ENCODE data around the gene HPCA. TPM values are rescaled to one million over a fixed set of nuclear protein-coding genes. Genes with fewer than 3 reads are reported as not detected.

HPCA gene
- total RNA-seq, 2 experiments from 2014 or later = not detected

DNA sequence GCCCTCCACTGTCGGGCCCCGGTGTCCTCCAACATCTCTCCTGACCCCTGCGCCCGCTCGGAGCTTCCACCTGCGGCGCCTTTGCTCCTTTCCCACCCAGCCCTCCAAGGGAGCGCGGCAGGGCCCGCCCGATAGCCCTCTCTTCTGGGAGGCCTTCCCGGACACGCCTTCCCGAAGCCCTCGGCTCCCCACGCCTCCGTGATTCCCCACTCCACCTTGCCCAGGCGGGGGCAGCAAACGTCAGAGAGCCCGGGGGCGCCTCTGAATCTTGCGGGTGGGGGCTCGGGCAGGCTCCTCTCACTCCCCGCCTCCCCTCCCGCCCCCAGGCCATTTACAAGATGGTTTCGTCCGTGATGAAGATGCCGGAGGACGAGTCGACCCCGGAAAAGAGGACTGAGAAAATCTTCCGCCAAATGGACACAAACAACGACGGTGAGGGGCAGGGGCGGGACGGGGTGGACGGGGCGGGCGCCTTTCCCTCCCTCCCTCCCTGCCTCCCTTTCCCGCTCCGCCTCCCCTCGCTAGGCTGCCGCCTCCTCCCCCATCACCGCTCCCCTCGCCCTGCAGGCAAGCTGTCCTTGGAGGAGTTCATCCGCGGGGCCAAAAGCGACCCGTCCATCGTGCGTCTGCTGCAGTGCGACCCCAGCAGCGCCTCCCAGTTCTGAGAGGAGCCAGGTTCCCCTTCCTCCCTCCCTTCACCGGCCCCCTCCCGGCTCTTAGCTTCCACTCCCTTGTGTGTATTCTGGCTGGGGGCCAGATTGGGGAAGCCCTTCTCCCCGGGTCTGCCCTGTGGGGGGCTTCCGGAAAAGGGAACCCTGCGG is 7.1 kb downstream of the HPCA start:
- peak; percentile 34 for ATAC-seq (ENCODE audit: poor library complexity)
- H3K4me3 Mint-ChIP-seq = peak overlapping the region; percentile 48
- intact Hi-C loops (cut with DNase I, micrococcal nuclease) = no loop called here

GRCh38 chr1:32894019-32894600 is 7.8 kb downstream of the HPCA start:
- ChIA-PET POLR2A (no interaction called here), CTCF (no interaction called here)
- Histone ChIP-seq H3K27ac (ENCODE audit: low read depth in 1 of 2, low read length in 2 of 2) (no peak overlapping the region), H3K36me3 (ENCODE audit: insufficient read depth, low read length) (no peaks in the 10 kb centered on the region), H3K9me3 (ENCODE audit: control insufficient read depth in 1 of 2, insufficient read depth in 1 of 2, low read length in 2 of 2) (peaks cover 0 to 11% of the 10 kb centered on the region in 2 experiments), H3K27me3 (ENCODE audit: control insufficient read depth in 1 of 2, insufficient read depth in 2 of 2, low read length in 2 of 2) (peaks cover 47 to 77% of the 10 kb centered on the region in 2 experiments), H3K4me1 (ENCODE audit: insufficient read depth, low read length) (peaks cover 15% of the 10 kb centered on the region), H3K4me3 (ENCODE audit: low read length) (no peak overlapping the region)
- peak overlapping the region; percentile 48 for H3K4me3 Mint-ChIP-seq
- peaks cover 92% of the 10 kb centered on the region for H3K27me3 Mint-ChIP-seq
- TF ChIP-seq, protein P1, sequence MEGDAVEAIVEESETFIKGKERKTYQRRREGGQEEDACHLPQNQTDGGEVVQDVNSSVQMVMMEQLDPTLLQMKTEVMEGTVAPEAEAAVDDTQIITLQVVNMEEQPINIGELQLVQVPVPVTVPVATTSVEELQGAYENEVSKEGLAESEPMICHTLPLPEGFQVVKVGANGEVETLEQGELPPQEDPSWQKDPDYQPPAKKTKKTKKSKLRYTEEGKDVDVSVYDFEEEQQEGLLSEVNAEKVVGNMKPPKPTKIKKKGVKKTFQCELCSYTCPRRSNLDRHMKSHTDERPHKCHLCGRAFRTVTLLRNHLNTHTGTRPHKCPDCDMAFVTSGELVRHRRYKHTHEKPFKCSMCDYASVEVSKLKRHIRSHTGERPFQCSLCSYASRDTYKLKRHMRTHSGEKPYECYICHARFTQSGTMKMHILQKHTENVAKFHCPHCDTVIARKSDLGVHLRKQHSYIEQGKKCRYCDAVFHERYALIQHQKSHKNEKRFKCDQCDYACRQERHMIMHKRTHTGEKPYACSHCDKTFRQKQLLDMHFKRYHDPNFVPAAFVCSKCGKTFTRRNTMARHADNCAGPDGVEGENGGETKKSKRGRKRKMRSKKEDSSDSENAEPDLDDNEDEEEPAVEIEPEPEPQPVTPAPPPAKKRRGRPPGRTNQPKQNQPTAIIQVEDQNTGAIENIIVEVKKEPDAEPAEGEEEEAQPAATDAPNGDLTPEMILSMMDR (IDR thresholded peaks at IDR 0.05) = no peak
- DNase-seq (no peak), ATAC-seq (ENCODE audit: poor library complexity) (no peak)
- intact Hi-C loops (cut with DNase I, micrococcal nuclease) = no loop called here
- no peaks in the 10 kb centered on the region for H3K9me3 Mint-ChIP-seq
- H3K27ac Mint-ChIP-seq = no peak overlapping the region
- no peaks in the 10 kb centered on the region for H3K36me3 Mint-ChIP-seq (ENCODE audit: low read depth)
- peaks cover 17% of the 10 kb centered on the region for H3K4me1 Mint-ChIP-seq (ENCODE audit: low read depth)

More for the DNA sequence above, 7.1 kb downstream of the HPCA start:
- Mint-ChIP-seq H3K4me1 (ENCODE audit: low read depth) (peaks cover 17% of the 10 kb centered on the region), H3K27ac (no peak overlapping the region), H3K9me3 (no peaks in the 10 kb centered on the region), H3K36me3 (ENCODE audit: low read depth) (no peaks in the 10 kb centered on the region), H3K27me3 (peaks cover 92% of the 10 kb centered on the region)
- Histone ChIP-seq H3K27ac (ENCODE audit: low read depth in 1 of 2, low read length in 2 of 2) (no peak overlapping the region), H3K4me3 (ENCODE audit: low read length) (peak overlapping the region; percentile 45), H3K9me3 (ENCODE audit: control insufficient read depth in 1 of 2, insufficient read depth in 1 of 2, low read length in 2 of 2) (peaks cover 0 to 16% of the 10 kb centered on the region in 2 experiments), H3K36me3 (ENCODE audit: insufficient read depth, low read length) (no peaks in the 10 kb centered on the region), H3K27me3 (ENCODE audit: control insufficient read depth in 1 of 2, insufficient read depth in 2 of 2, low read length in 2 of 2) (peaks cover 45 to 77% of the 10 kb centered on the region in 2 experiments), H3K4me1 (ENCODE audit: insufficient read depth, low read length) (peaks cover 15% of the 10 kb centered on the region)
- peak in 3 of 14 experiments; percentile 20 to 50 (median 38) for DNase-seq
- TF ChIP-seq, protein P1 (IDR thresholded peaks at IDR 0.05) = no peak
- CTCF ChIA-PET = no interaction called here
- POLR2A ChIA-PET = no interaction called here

- no peak overlapping the region for H3K4me3 ChIP-seq (ENCODE audit: low read length)
- H3K9me3 ChIP-seq (ENCODE audit: control insufficient read depth in 1 of 2, insufficient read depth in 1 of 2, low read length in 2 of 2) = peaks cover 0 to 11% of the 10 kb centered on the region in 2 experiments
- DNase-seq = no peak
- POLR2A ChIA-PET = no interaction called here
- CTCF ChIA-PET = no interaction called here
- Mint-ChIP-seq H3K4me3 (no peak overlapping the region), H3K4me1 (ENCODE audit: low read depth) (peaks cover 17% of the 10 kb centered on the region), H3K9me3 (no peaks in the 10 kb centered on the region), H3K36me3 (ENCODE audit: low read depth) (no peaks in the 10 kb centered on the region), H3K27me3 (peaks cover 91% of the 10 kb centered on the region), H3K27ac (no peak overlapping the region)
- peaks cover 46 to 77% of the 10 kb centered on the region in 2 experiments for H3K27me3 ChIP-seq (ENCODE audit: control insufficient read depth in 1 of 2, insufficient read depth in 2 of 2, low read length in 2 of 2)
- no peak overlapping the region for H3K27ac ChIP-seq (ENCODE audit: low read depth in 1 of 2, low read length in 2 of 2)
- no peaks in the 10 kb centered on the region for H3K36me3 ChIP-seq (ENCODE audit: insufficient read depth, low read length)
- intact Hi-C loops (cut with DNase I, micrococcal nuclease) = no loop called here
- peaks cover 15% of the 10 kb centered on the region for H3K4me1 ChIP-seq (ENCODE audit: insufficient read depth, low read length)
- TF ChIP-seq, protein P1 (IDR thresholded peaks at IDR 0.05) = no peak
- no peak for ATAC-seq (ENCODE audit: poor library complexity)
These were observed 8.4 kb downstream of the HPCA start for GRCh38 chr1:32894681-32895080.
